GM21367 (cell line): Measurements from ENCODE around the gene CARF.
"Not testable (repeated sequence)": the region's sequence is repeated elsewhere in the genome, so short reads cannot be mapped to it uniquely, and the experiment has no call there.

Experiments
- ATAC-seq: cut with Tn5 transposase; IDR thresholded peaks from one replicate; pipeline ENCODE4 v1.9.1; 2021; ENCODE audit not compliant: unreplicated experiment

Gene CARF

GRCh38 chr2:202911512-202912341 is at the start of gene CARF, which contains the start of gene WDR12:
TSS of gene CARF (plus strand) at chr2:202912275. CDS start at chr2:202941903, 29,628 bp downstream.
TSS of gene WDR12 (minus strand) at chr2:202911673. CDS start at chr2:202911476, 197 bp downstream.
- ATAC-seq, result peak; percentile 65

- peak; percentile 66 for ATAC-seq
Observed at GRCh38 chr2:202870431-202871299, 41.4 kb upstream of the CARF start.

GRCh38 chr2:202871300-202872141 is 40.6 kb upstream of the CARF start, which contains the start of gene ICA1L:
TSS of gene ICA1L (minus strand) at chr2:202871766. CDS start at chr2:202829009, 42,757 bp downstream.
- peak; percentile 43 for ATAC-seq

- ATAC-seq, result no peak
Observed at GRCh38 chr2:202877699-202878098, 34.4 kb upstream of the CARF start.

- ATAC-seq, result no peak
Observed at GRCh38 chr2:202881570-202881969, 30.5 kb upstream of the CARF start.

DNA sequence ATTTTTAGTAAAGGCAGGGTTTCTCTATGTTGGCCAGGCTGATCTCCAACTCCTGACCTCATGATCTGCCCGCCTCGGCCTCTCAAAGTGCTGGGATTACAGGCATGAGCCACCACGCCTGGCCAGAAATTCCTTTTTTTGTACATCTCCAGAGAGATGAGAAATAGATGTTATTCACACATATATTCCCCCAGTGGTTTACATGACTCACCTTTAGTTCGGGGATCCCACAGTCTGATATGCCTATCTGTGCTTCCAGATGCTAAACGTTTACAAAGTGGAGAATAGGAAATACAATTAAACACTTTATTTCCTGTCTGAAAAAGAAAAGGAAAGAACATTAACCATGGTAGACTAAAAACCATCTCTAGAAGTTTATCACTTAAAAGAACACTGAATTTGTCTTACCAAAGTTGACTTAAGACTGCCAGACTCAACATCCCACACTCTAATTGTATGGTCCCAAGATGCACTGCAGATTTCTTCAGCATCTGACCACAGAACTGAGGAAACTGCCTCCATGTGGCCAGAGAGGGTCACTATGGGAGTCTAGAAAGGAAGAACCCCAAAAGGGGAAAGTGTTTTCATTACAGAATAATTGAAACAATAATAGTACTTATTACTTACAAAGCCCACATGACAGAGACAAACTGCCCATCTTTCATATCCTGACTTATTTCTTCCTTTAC is 27.9 kb upstream of the CARF start:
- ATAC-seq, result no peak

GRCh38 chr2:202885190-202885589 is 26.9 kb upstream of the CARF start:
- ATAC-seq, result no peak

DNA sequence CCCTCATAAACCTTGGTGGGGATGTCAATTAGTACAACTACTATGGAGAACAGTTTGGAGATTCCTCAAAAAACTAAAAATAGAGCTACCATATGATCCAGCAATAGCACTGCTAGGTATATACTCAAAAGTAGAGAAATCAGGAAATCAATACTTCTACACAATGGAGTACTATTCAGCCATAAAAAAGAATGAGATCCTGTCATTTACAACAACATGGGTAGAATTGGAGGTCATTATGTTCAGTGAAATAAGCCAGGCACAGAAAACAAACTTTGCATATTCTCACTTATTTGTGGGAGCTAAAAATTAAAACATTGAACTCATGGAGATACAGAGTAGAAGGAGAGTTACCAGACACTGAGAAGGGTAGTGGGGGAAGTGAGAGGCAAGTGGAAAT is 6.6 kb upstream of the CARF start:
- ATAC-seq, result not testable (repeated sequence)

GRCh38 chr2:202908186-202908585 is 3.9 kb upstream of the CARF start:
- ATAC-seq, result no peak

DNA sequence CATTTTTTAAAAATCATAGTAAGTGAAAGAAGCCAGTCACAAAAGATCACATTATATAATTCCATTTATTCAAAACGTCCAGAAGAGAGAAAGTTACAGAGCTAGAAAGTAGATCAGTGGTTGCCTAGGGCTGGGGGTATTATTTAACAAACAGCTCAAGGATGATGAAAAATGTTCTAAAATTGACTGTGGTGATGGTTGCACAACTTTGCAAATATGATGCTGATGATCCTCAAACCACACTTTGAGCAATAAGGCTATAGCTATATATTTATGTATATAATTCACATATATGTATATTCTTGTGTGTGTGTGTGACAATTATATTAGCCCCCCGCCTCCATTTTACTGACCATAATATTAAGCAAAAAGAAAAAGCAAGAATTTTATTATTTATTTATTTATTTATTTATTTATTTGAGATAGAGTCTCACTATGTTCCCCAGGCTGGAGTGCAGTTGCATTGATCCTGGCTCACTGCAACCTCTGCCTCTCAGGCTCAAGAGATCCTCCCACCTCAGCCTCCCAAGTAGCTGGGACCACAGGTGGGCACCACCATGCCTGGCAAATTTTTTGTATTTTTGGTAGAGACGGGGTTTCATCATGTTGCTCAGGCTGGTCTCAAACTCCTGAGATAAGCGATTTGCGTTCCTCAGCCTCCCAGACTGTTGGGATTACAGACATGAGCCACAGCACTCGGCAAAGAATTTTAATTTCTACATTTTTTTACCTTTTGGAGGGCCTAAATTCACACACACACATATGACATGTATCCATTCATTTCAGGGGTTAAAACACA is 2.5 kb upstream of the CARF start:
- no peak for ATAC-seq

- ATAC-seq, result not testable (repeated sequence)
Observed at GRCh38 chr2:202910250-202910649, 1.8 kb upstream of the CARF start.

- ATAC-seq, result no peak
Observed at GRCh38 chr2:202910698-202911097, 1.4 kb upstream of the CARF start.

- no peak for ATAC-seq
Observed at GRCh38 chr2:202911203-202911511, 918 bp upstream of the CARF start.

GRCh38 chr2:202912342-202913201 is 497 bp downstream of the CARF start:
- peak; percentile 46 for ATAC-seq

DNA sequence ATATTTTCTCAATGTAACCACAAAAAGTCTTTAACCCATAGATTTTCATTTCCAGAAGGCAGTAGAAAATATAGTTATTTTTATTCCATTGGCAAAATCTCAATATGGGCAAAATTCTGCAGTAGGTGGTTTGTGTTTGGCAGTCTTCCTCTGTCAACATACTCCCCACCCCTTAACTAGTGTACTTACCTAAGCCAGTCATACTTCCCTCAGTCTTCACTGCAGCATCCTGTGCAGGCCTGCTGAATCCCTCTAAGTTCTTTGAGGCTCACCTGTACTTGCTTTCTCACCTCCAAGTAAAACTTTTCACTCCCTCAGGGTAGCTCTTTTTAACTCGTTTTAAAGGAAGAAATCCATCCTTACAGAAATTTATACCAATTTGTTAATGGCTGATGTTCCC is 6.8 kb downstream of the CARF start:
- ATAC-seq, result no peak

DNA sequence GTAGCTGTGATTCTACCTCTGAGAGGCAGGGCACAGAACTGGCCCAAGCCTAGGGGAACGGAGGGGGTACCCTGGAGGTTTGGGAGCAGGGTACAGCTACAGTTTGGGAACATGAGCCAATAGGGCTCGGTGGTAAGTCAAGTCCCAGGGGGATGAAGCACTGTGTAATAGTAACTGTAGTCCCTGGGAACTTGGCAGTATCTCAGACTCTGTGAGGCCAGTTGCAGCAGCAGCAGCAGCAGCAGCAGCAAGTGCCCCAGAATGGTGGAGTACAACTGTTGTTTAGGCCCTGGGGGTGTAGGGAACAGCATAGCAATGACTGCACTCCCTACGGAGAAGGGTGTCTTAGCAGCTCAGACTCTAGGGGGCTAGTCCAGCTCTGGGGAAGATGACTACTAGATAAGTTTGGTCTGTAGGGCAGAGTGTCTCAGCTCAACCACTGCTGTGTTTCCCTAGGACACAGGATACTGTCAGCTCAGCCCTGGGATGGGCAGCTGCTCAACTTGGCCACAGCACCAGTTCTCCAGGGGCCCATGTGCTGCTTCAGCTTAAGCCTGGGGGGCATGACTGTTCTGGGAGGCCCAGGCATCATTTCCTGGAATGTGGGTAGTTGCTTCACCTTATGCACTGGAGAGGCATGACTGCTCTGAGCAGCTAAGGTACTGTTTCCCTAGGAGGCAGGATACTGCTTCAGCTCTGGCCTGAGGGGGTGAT is 20.5 kb downstream of the CARF start:
- no peak for ATAC-seq

GRCh38 chr2:202933139-202933510 is 21.1 kb downstream of the CARF start:
- no peak for ATAC-seq

DNA sequence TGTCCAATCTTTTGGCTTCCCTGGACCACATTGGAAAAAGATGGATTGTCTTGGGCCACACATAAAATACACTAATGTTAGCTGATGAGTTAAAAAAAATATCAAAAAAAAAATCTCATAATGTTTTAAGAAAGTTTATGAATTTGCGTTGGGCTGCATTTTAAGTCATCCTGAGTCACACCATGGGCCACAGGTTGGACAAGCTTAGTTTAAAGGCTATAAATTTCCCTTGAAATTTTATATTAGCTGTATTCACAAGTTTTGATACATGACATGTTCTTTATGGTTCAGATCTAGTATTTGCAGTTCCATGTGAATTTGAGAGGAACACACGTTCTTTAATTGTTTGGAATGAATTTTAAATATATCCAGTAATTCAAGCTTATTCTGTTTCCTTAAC is 21.9 kb downstream of the CARF start:
- no peak for ATAC-seq
